ENCODE measurements around the gene FAH. TPM values are rescaled to one million over a fixed set of nuclear protein-coding genes. Genes with fewer than 3 reads are reported as not detected.

The FAH gene
- total and polyA plus RNA-seq, 2 donors (not counting 3 experiments of a cell fraction or from before 2014, with no cell fraction given) = 18.2 to 18.7 TPM

DNA sequence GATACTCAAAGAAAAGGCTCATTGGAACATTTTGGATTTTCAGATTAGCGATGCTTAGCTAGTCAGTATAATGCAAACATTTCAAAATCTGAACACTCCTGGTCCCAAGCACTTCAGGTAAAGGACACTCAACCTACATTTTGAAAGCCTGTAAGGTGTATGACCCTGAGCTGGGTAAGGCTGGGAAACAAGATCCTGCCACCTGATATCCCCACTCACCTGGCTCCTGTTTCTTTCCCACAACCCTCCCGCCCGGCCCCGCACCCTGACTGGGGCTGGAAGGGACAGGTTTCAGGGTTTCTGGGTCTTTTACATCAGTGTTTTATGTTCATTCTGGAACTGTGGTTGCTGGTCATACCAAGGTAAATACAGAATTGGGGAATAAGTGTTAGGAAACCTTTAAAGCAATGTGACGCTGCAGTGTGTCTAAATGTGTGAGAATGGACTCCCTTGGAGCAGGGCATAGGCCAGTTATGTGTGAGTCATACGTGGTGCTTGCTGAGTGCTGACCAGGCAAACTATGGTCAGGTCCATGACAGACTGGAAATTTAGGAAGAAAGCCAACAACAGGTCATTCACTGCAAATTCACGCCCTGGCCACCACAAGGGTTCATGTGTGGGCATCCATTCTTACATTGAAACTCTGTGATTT, 76.3 kb downstream of the FAH start:
- BruUV-seq (replicated peaks) = no TSS peak
- intact Hi-C loops (cut with micrococcal nuclease) = no loop called here
- DNase-seq (ENCODE audit: low read depth, low spot score) = no peak

More for the DNA sequence above, 76.3 kb downstream of the FAH start:
- Histone ChIP-seq H3K4me2 (ENCODE audit: insufficient read depth, low read length) (no peak overlapping the region), H3K9ac (replicated peaks; ENCODE audit: extremely low read depth, insufficient read depth, low read length) (no peak overlapping the region), H3K79me2 (ENCODE audit: control insufficient read depth, insufficient read depth, low read length) (no peaks in the 10 kb centered on the region), H3K4me3 (replicated peaks in 1 of 3; ENCODE audit: insufficient read depth in 1 of 3, low read depth in 1 of 3, low read length in 3 of 3) (no peak overlapping the region), H3K9me3 (replicated peaks; ENCODE audit: control insufficient read depth, insufficient read depth, low read length) (no peaks in the 10 kb centered on the region), H2AFZ (ENCODE audit: low read depth, low read length) (no peak overlapping the region), H3K9me1 (replicated peaks; ENCODE audit: control insufficient read depth, extremely low read depth, insufficient read depth, low read length) (no peaks in the 10 kb centered on the region), H4K20me1 (replicated peaks; ENCODE audit: control insufficient read depth, extremely low read depth, insufficient read depth, low read length) (no peaks in the 10 kb centered on the region), H3K36me3 (ENCODE audit: control insufficient read depth in 2 of 2, extremely low read depth in 1 of 2, insufficient read depth in 2 of 2, low read length in 2 of 2) (no peaks in the 10 kb centered on the region), H3K4me1 (ENCODE audit: control insufficient read depth, extremely low read depth, insufficient read depth, low read length) (no peaks in the 10 kb centered on the region), H3K27ac (ENCODE audit: insufficient read depth, low read depth, low read length) (no peak overlapping the region), H3K27me3 (ENCODE audit: control insufficient read depth in 2 of 2, insufficient read depth in 2 of 2, low read length in 2 of 2) (peaks cover 2% of the 10 kb centered on the region in 2 experiments)
- POLR2A ChIA-PET = no interaction called here
- FAIRE-seq = no peak
- TF ChIP-seq POLR2AphosphoS5 (IDR thresholded peaks at IDR 0.05; ENCODE audit: insufficient read depth, low read depth, low read length) (no peak), FOS (IDR thresholded peaks at IDR 0.05; ENCODE audit: borderline replicate concordance, insufficient read depth, low read length) (no peak), JUN (IDR thresholded peaks at IDR 0.05; ENCODE audit: borderline replicate concordance, insufficient read depth, insufficient read length, low read depth) (no peak), POLR2A (IDR thresholded peaks at IDR 0.05; ENCODE audit: low read depth, low read length) (no peak), GATA2 (IDR thresholded peaks at IDR 0.05; ENCODE audit: insufficient read depth, insufficient read length, low read depth, low read length) (no peak), MYC (IDR thresholded peaks at IDR 0.05; ENCODE audit: low read depth, low read length) (no peak)
- TF ChIP-seq, protein P1, sequence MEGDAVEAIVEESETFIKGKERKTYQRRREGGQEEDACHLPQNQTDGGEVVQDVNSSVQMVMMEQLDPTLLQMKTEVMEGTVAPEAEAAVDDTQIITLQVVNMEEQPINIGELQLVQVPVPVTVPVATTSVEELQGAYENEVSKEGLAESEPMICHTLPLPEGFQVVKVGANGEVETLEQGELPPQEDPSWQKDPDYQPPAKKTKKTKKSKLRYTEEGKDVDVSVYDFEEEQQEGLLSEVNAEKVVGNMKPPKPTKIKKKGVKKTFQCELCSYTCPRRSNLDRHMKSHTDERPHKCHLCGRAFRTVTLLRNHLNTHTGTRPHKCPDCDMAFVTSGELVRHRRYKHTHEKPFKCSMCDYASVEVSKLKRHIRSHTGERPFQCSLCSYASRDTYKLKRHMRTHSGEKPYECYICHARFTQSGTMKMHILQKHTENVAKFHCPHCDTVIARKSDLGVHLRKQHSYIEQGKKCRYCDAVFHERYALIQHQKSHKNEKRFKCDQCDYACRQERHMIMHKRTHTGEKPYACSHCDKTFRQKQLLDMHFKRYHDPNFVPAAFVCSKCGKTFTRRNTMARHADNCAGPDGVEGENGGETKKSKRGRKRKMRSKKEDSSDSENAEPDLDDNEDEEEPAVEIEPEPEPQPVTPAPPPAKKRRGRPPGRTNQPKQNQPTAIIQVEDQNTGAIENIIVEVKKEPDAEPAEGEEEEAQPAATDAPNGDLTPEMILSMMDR (IDR thresholded peaks at IDR 0.05; ENCODE audit: extremely low read depth in 1 of 2, insufficient read depth in 1 of 2, low read depth in 1 of 2, low read length in 2 of 2) = no peak
- TF ChIP-seq, protein P2, sequence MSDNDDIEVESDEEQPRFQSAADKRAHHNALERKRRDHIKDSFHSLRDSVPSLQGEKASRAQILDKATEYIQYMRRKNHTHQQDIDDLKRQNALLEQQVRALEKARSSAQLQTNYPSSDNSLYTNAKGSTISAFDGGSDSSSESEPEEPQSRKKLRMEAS (IDR thresholded peaks at IDR 0.05; ENCODE audit: insufficient read depth, insufficient read length) = no peak
- dilution Hi-C loops (cut with MboI; ENCODE audit: extremely low pct_ligation_motif_present, low sequenced_read_pairs) = no loop called here
- CTCF ChIA-PET = no interaction called here

Measured in endothelial cell of umbilical vein (primary cell).